Measurements from ENCODE around the gene GSKIP. TPM values are rescaled to one million over a fixed set of nuclear protein-coding genes. Genes with fewer than 3 reads are reported as not detected.

Gene GSKIP
- 21.3 and 24.6 TPM in 2 replicates for total RNA-seq

GRCh38 chr14:96362965-96363750, at the start of gene GSKIP, which contains the start of gene ATG2B:
TSS of gene GSKIP (plus strand) at chr14:96363526. CDS start at chr14:96382248, 18,722 bp downstream.
TSS of gene ATG2B (minus strand) at chr14:96363341. CDS start at chr14:96362976, 365 bp downstream.

Small RNA genes within 50 kb of the gene (small RNA-seq; reads per million reads assigned to genes)
- gene RNU2-33P = 1.3 reads per million, percentile 69 among the genes with 10 or more reads in this experiment

Other genes starting within 250 kb of the GSKIP start
- 50.8 and 77.9 TPM in 2 replicates for gene BDKRB2, start 158.7 kb upstream of the GSKIP start, total RNA-seq
- gene BDKRB1, start 107.3 kb upstream of the GSKIP start, total RNA-seq = 4.8 and 6.1 TPM in 2 replicates
- 20.9 and 34.8 TPM in 2 replicates for gene ATG2B, start 185 bp upstream of the GSKIP start, total RNA-seq
- 2.3 and 4.0 TPM in 2 replicates for gene AK7, start 28.6 kb downstream of the GSKIP start, total RNA-seq
- 80.5 and 106 TPM in 2 replicates for gene PAPOLA, start 138.9 kb downstream of the GSKIP start, total RNA-seq

All from subcutaneous preadipocyte (primary cell).